Body of pancreas (tissue), 4 donors: Measurements from ENCODE around the gene TADA2B. TPM values are rescaled to one million over a fixed set of nuclear protein-coding genes. Genes with fewer than 3 reads are reported as not detected.

Experiments used
- ATAC-seq: fragments of 150-250 bp; one replicate; pipeline ENCODE4 v1.9.1; 2016
- DNase-seq, 4 donors: peaks; one replicate each; pipeline ENCODE4 v3.0.0-alpha.2; 2019
- H3K27ac ChIP-seq, 4 donors: fragments of 200-600 bp; sonication (generic); 1 replicate in 3 of 4; 2 replicates in 1 of 4; pipeline versions ENCODE4 v1.5.1 to v1.6.1; 2016 to 2019; ENCODE audit warnings: mild to moderate bottlenecking in 1 of 4, mixed read lengths in 1 of 4, moderate library complexity in 1 of 4
- H3K27me3 ChIP-seq, 2 donors: fragments of 200-600 bp; sonication (generic); one replicate each; pipeline ENCODE4 v1.6.0; 2016; ENCODE audit warnings: mild to moderate bottlenecking in 1 of 2
- H3K36me3 ChIP-seq, 2 donors: fragments of 200-600 bp; sonication (generic); replicated peaks in 1 of 2; 2 replicates each; pipeline ENCODE4 v1.5.1; 2016; ENCODE audit warnings: low read depth in 2 of 2; ENCODE audit not compliant: insufficient read depth in 1 of 2
- H3K4me1 ChIP-seq: fragments of 200-600 bp; sonication (generic); one replicate; pipeline ENCODE4 v1.6.0; 2016
- H3K4me3 ChIP-seq, 2 donors: fragments of 200-600 bp; sonication (generic); 1 replicate in 1 of 2; 2 replicates in 1 of 2; pipeline ENCODE4 v1.5.1; 2016 to 2019
- H3K9me3 ChIP-seq, 3 donors: fragments of 200-600 bp; sonication (generic); 1 replicate in 2 of 3; 2 replicates in 1 of 3; pipeline ENCODE4 v1.5.1; 2016
- POLR2A ChIP-seq, 3 donors: fragments of 450-650 bp; IDR thresholded peaks; one replicate each; pipeline ENCODE4 v1.6.1; 2016; ENCODE audit warnings: antibody characterized with exemption in 3 of 3, mild to moderate bottlenecking in 2 of 3
- WGBS, 2 donors: methylation state at CpG; one replicate each; pipeline ENCODE4 v1.1.5; 2017; 5-methylcytosine and 5-hydroxymethylcytosine counted together
- intact Hi-C: fragments of 100-400 bp; cut with DNase I; formaldehyde crosslinking; loops from one replicate; pipeline ENCODE4 v1.15.1; 2023
- total RNA-seq, 2 donors: library from RNA; depleted of rRNA; stranded (reverse); fragments of >200 nt; gene quantifications; one replicate each; pipeline ENCODE4 v1.1.0, GENCODE V29; 2016
- TF ChIP-seq, protein P1 (sequence below), 7 experiments: fragments of 450-650 bp in 4 of 7; fragments of 200-600 bp in 3 of 7; sonication (generic) in 3 of 7; IDR thresholded peaks; one replicate each; pipeline ENCODE4 v1.5.1; 2016 to 2019; ENCODE audit warnings: antibody characterized with exemption in 7 of 7

Gene TADA2B
- total RNA-seq, 2 donors from 2014 or later = 18.1 to 20.0 TPM

DNA sequence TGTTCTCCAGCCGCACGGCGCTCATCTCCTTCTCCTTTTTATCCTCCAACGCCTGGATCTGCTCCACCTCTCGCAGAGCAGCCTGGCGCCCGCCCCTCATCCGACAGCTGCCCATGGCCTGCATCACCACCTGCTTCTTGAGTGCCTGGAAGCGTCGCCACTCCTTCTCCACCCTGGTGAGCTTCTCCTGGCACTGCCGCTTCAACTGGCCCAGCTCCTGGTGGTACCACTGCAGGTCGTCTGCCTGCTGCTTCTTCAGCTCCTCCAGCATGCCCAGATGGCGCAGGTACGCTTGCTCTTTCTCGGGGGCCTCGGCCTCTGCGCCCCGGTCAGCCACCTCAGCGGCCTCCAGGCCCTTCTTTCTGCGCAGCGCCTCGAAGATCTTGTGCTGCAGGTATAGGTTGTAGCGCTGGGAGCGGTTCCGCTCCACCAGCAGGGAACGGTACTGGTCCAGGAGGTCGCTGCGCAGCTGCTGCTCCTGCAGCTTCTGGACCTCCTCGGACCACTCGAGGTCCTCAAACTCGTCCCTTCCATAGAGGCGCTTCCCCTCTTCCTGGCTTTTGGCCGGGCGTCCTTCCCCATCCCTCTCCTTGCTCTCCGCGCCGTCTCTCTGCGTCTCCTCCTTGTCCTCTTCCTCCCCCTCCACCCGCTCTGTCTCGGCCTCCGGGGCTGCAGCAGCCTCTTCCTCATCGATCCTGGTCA is 1.2 kb upstream of the TADA2B start:
- H3K27me3 ChIP-seq = no peaks in the 10 kb centered on the region
- ATAC-seq = no peak
- intact Hi-C loops = no loop called here
- H3K36me3 ChIP-seq = no peaks in the 10 kb centered on the region
- H3K4me1 ChIP-seq = peaks cover 38% of the 10 kb centered on the region
- 24 to 35% methylated on average over 39 to 42 of the region's 42 CpGs for WGBS, 2 donors
- peak overlapping the region in 3 of 4 donors; percentile 61 to 82 (median 79) for H3K27ac ChIP-seq
- no peak for DNase-seq
- no peaks in the 10 kb centered on the region for H3K9me3 ChIP-seq
- no peak for TF ChIP-seq POLR2A (IDR thresholded peaks at IDR 0.05)
- TF ChIP-seq, protein P1, sequence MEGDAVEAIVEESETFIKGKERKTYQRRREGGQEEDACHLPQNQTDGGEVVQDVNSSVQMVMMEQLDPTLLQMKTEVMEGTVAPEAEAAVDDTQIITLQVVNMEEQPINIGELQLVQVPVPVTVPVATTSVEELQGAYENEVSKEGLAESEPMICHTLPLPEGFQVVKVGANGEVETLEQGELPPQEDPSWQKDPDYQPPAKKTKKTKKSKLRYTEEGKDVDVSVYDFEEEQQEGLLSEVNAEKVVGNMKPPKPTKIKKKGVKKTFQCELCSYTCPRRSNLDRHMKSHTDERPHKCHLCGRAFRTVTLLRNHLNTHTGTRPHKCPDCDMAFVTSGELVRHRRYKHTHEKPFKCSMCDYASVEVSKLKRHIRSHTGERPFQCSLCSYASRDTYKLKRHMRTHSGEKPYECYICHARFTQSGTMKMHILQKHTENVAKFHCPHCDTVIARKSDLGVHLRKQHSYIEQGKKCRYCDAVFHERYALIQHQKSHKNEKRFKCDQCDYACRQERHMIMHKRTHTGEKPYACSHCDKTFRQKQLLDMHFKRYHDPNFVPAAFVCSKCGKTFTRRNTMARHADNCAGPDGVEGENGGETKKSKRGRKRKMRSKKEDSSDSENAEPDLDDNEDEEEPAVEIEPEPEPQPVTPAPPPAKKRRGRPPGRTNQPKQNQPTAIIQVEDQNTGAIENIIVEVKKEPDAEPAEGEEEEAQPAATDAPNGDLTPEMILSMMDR (IDR thresholded peaks at IDR 0.05) = no peak
- peak overlapping the region; percentile 42 to 80 for H3K4me3 ChIP-seq

DNA sequence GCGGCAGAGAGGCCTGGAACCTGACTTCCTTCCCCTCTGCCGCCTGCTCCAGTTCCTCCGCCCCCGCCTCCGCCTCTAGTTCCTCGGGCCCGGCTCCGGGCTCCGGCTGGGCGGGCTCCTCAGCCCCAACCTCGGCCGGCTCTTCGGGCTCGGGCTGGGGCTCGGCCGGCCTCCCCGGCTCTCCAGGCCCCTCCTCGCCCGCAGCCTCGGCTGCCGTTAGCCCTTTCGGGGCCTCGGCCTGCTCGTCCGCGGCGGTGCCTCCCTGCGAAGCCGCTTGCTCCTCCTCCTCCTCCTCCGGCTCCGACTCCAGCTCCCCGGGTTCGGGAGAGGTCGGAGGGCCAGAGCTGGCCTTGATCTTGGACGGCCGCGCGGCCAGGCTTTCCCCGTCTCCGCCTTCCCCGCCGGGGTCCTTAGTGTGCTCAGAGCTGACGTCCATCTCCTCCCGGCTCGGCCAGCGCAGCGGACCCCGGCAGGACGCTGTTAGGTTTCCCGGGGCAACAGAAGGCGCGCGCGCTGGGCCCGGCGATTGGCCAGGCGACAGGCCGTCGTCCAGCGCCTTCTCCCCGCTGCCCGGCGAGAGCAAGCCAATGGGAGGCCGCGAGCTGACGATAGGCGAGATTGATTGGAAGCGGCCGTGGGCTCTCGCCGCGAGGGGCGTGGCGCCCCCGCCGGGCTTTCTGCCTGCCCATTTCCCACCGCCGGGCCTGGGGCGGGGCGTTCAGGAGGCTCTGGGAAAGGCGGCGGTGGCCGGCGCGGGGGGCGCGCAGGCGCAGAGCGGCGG is 479 bp upstream of the TADA2B start:
- WGBS, 2 donors = 0 to 1% methylated on average over 39 to 80 of the region's 90 CpGs
- H3K27me3 ChIP-seq = no peaks in the 10 kb centered on the region
- H3K4me1 ChIP-seq = peaks cover 46% of the 10 kb centered on the region
- ATAC-seq (peak; percentile 92), DNase-seq (peak; percentile 97 to 98 (median 97))
- peak overlapping the region; percentile 42 to 80 for H3K4me3 ChIP-seq
- TF ChIP-seq, protein P1 (IDR thresholded peaks at IDR 0.05) = peak in 4 of 7 experiments; percentile 12 to 99 (median 72)
- peak in 2 of 3 donors; percentile 22 to 38 for TF ChIP-seq POLR2A (IDR thresholded peaks at IDR 0.05)
- intact Hi-C loops = no loop called here
- H3K36me3 ChIP-seq = no peaks in the 10 kb centered on the region
- no peaks in the 10 kb centered on the region for H3K9me3 ChIP-seq
- peak overlapping the region; percentile 60 to 82 (median 70) for H3K27ac ChIP-seq

DNA sequence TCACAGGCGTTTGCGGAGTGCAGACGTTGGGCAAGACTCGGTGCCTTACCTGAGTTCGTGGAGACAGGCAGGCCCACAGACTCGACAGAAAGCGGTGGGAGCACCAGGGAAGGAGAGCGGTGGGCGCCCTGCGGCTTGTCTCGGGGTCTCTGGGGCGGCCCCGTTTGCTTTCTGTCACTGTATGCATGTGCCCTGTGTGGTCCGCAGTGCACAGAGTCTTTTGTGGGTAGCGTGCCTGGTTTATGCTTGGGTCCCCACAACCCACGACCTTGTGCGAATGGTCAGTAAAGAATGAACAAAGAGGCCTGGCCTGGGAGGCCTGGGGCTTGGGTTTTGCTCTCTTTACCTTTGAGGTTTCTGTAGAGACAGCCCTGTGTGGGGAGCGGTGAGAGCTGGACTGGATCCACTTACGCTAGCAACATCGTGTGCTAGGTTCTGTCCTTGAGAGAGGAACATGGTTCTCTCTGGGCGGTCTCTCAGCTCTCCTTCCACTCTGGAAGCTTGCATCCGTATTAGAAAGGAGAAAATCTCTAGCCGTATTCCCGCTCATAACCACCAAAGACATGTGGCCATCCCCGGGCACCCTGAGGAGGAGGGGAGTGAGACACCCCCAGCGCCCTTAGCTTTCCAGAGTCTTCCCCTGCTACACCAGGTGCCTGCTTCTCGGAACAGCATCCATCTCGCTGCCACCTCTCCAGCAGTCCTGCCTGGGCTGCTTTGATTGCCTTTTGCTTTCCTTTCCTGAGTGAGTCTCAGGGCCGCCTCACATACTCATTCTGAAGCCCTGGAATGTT is 1.2 kb downstream of the TADA2B start:
- H3K27ac ChIP-seq = peak overlapping the region; percentile 89 to 96 (median 92)
- H3K4me3 ChIP-seq = peak overlapping the region; percentile 82 to 92
- peaks cover 56% of the 10 kb centered on the region for H3K4me1 ChIP-seq
- H3K27me3 ChIP-seq = no peaks in the 10 kb centered on the region
- intact Hi-C loops = no loop called here
- peak in 1 of 3 donors; percentile 25 for TF ChIP-seq POLR2A (IDR thresholded peaks at IDR 0.05)
- TF ChIP-seq, protein P1 (IDR thresholded peaks at IDR 0.05) = no peak
- H3K9me3 ChIP-seq = no peaks in the 10 kb centered on the region
- DNase-seq (peak; percentile 35 to 49 (median 44)), ATAC-seq (no peak)
- WGBS, 2 donors = 6 to 8% methylated on average over 13 to 28 of the region's 29 CpGs
- H3K36me3 ChIP-seq = no peaks in the 10 kb centered on the region

DNA sequence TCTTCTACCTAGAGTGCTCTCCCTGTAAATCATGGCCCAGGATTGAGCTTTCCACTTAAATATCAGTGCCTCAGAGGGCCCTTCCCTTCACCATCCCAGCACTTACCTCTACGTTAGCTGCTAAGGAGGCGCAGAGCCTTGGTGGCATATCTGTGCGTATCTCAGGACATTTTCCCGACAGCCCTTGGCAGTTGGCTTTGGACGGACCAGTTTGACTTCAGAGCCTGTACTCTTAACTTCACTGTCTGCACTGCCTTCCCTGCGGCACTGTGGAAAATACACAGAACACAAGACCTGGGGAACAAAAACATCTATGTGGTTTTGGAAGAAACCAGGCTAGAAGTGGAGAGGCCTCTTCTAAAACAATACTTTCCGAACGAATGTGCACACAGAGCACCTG is 2.4 kb downstream of the TADA2B start:
- intact Hi-C loops = no loop called here
- Histone ChIP-seq H3K27me3 (no peaks in the 10 kb centered on the region), H3K36me3 (no peaks in the 10 kb centered on the region), H3K27ac (peak overlapping the region in 1 of 4 donors; percentile 96), H3K4me3 (no peak overlapping the region), H3K4me1 (peaks cover 68% of the 10 kb centered on the region), H3K9me3 (no peaks in the 10 kb centered on the region)
- TF ChIP-seq, protein P1 (IDR thresholded peaks at IDR 0.05) = no peak
- no peak for TF ChIP-seq POLR2A (IDR thresholded peaks at IDR 0.05)
- peak in 1 of 4 donors; percentile 34 for DNase-seq
- no peak for ATAC-seq
- 33 to 34% methylated on average over 8 of the region's 8 CpGs for WGBS, 2 donors
